HG02938 (cell line): ENCODE data around the gene ADARB2.
"Not testable (repeated sequence)": the region's sequence is repeated elsewhere in the genome, so short reads cannot be mapped to it uniquely, and the experiment has no call there.

Experiments used
- ATAC-seq: cut with Tn5 transposase; IDR thresholded peaks from one replicate; pipeline ENCODE4 v1.9.1; 2021; ENCODE audit warnings: mild to moderate bottlenecking, moderate library complexity; ENCODE audit not compliant: unreplicated experiment

Gene ADARB2

DNA sequence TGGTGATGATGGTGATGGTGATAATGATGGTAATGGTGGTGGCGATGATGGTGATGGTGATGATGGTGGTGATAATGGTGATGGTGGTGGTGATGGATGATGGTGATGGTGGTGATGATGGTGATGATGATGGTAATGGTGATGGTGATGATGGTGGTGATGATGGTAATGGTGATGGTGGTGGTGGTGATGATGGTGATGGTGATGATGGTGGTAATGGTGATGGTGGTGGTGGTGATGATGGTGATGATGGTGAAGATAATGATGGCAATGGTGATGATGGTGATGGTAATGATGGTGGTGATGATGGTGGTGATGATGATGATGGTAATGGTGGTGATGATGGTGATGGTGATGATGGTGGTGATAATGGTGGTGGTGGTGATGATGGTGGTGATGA, 517.5 kb downstream of the ADARB2 start:
- ATAC-seq: not testable (repeated sequence)

DNA sequence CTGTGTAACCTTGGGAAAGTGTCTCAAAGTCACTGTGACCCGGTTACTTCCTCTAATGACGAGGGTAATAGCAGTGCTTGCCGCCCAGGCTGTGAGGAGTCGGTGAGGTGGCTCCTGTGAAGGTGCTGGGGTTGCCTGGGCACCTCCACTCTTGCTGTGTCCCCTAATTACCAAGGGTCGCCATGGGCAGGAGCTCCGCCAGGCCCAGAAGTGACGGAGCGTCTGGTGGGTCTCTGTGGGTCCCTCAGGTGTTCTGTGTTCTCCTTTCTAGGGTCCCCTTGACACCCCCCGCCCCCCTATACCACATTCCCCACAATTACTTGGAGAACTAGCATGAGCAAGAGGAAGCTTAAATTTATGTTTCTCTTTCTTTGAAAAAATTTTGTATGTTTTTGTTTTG, 519.7 kb downstream of the ADARB2 start:
- ATAC-seq: no peak

DNA sequence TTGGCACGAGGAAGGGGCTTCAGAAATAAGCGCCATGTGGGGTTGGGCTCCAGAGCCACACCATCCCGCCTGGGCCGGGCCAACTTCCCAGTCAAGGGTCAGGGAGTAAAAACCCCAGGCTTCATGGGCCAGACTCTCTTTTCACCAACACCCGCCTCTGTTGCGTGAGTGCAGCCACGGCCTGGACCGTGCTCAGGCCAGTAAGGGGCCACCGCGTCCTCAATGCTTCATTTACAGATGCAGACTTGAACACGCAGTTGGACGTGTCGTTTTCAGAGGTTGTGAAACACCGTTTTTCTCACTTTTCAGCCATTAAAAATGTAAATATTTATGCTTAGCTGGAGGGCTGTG, 520.1 kb downstream of the ADARB2 start:
- no peak for ATAC-seq

DNA sequence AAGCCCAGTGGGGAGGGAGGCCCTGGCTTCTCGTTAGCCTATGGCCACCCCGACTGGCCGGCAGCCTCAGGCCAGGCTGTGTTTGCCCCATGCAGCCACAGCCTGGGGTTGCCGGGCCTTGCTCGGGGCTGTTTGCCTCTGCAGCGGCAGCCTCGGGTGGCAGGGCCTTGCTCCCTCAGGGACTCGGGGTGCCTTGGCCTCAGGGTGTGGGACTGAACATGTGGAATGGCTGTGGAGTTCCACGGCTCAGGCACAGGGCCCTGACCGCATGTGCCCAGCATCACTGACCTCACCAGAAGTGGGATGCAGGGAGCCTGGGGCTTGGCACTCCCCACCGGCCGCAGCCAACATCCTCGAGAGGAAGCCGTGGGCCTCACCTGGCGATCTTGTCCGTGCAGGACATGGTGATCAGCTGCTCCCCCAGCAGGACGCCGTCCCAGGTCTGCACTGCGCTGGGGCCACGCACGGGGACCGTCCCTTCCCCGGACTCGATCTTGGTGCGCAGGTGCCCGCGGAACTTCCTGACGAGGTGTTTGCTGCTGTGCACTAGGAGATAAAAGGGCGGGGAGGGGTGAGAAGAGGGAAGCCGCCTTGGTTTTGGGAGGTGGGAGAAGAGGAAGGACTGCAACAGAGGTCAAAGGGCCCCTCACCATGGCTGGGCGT, 520.6 kb downstream of the ADARB2 start:
- ATAC-seq: no peak

DNA sequence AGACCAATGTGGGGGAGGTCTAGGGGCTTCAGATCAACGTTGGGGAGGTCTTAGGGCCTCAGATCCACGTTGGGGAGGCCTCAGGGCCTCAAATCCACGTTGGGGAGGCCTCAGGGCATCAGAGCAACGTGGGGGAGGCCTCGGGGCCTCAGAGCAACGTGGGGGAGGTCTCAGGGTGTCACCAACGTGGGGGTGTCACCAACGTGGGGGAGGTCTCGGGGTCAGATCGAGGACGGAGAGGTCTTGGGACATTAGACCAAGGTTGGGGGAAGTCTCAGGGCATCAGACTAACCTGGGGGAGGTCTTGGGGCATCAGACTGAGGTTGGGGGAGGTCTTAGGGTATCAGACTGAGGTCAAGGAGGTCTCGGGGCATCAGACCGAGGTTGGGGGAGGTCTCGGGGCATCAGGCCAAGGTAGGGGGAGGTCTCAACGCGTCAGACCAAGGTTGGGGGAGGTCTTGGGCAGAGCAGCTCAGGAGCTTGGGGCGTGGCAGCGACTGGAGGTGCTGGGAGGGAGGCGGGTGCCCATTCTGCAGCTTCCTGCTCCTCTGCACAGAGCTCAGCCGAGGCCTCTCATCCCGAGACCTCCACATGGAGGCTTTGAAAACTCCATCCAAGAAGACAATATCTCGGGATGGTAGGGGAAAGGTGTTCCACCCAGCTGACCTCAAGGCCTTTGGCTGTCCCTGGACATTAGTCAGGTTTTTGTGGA, 521.3 kb downstream of the ADARB2 start:
- ATAC-seq: no peak

DNA sequence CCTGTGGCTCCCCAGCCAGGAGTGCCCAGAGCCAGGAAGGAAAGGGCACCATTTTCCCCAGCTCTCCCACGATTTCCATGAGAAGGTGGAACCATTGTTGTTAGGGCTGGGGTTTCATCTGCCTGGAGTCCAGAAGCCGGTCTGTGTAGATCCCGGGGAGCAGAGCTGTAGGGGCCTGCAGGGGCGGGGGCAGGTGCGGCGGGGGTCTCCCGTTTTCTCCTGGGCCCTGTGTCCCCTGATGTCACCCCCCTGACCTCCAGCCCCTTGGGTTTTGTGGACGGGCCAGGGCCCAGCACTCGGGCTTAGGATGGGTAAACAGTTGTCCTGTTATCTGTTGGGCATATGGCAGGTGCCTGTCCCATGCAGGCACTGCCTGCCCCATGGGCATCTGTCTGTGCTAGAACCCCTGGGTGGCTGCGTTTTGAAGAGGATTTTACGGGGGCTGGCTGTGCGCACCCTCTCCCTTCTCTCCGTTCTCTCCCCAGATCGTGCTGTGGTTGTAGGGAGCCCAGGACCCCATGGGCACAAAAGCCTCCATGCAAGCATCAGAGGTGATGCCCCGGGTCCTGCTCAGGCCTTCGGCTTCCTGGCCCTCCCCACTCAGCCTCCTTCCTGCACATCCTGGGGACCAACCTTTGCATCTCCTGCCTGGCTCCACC, 522.3 kb downstream of the ADARB2 start:
- ATAC-seq: no peak

DNA sequence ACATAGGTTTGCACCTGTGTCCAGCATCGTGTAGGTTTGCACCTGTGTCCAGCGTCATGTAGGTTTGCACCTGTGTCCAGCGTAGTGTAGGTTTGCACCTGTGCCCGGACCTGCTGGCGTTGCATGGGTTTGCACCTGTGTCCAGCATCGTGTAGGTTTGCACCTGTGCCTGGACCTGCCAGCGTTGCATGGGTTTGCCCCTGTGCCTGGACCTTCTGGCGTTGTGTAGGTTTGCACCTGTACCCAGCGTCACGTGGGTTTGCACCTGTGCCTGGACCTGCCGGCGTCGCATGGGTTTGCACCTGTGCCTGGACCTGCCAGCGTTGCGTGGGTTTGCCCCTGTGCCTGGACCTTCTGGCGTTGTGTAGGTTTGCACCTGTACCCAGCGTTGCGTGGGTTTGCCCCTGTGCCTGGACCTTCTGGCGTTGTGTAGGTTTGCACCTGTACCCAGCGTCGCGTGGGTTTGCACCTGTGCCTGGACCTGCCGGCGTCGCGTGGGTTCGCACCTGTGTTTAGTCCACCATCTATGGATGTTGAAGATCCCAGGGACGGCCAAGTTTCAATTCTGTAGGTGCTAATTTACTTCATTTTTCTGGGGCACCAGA, 523.2 kb downstream of the ADARB2 start:
- ATAC-seq: no peak

DNA sequence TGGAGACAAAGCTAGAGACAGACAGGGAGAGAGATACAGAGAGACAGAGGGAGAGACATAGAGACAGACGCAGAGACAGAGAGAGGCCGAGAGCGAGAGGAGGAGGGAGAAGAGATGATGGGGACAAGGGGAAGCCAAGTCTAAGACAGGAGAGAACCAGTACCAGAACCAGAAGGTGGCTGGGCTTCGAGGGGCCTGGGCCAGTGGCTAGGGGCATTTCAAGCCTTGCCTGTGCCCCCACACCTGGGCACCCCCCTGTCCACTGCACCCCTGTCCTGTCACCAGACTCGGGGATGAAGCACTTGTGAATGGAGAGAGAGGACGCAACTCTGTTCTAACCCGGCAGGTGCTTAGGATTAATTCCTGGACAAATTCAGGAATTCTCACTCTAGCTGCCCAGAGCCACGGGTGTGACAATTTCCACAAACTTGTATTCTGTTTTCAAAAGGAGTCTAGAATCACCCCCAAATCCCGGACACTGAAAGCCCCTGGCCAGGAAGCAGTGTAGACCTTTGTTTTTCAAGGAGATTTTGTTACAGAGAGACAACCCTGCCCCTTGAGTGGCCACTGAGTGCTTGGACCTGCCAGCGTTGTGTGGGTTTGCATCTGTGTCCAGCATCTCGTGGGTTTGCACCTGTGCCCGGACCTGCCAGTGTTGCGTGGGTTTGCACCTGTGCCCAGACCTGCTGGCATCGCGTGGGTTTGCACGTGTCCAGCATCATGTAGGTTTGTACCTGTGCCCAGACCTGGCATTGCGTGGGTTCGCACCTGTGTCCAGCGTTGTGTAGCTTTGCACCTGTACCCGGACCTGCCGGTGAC, 523.9 kb downstream of the ADARB2 start:
- no peak for ATAC-seq

DNA sequence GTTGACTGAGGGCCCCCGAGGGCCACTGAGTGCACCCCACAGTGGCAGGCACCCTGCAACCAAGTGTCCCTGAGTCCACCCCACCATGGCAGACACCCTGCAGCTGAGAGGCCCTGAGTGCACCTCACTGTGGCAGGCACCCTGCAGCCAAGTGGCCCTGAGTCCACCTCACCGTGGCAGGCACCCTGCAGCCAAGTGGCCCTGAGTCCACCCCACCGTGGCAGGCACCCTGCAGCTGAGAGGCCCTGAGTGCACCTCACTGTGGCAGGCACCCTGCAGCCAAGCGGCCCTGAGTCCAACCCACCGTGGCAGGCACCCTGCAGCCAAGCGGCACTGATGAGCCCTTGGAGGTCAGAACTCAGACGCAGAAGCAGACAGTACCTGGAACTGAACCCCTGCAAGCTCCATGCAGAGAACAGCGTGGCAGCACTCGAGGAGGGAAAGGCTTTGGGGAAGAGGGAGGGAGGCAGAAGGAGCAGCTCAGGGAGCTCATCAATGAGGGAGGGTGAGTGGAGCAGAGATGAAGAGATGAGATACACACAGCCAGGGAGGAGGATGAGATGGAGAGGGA, 524.7 kb downstream of the ADARB2 start:
- no peak for ATAC-seq

DNA sequence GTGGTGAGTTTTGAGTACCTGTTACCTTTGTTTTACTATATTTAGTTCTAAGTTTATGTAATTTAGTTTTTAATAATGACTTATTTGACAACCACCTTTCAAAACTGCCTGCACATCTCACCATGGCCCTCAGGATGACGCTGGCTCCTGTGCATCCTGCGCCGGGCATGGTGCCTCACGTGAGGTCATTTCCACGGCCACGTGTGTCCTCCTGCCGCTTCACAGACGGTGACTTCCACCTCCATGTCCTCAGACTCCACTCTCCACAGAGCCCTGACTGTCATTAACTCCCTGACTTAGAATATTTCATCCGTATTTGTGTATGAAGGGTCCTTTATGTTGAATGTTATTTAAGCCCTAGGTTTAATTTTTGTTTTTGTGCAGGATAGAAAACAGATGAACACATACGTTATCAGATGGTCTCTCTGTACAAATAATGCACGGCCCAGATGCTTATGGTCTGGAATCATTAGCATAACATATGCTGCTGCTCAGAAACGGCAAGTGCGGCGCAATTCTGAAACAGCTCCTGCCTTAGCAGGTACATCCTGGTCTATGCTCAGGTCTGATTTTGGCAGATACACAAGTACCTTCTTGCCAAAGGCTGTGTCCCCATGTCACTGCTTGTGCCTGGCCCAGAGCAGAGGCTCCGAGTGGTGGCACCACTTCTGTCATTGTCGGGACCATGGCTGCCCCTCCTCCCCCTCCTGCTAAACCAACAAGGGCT, 525.3 kb downstream of the ADARB2 start:
- ATAC-seq: no peak

DNA sequence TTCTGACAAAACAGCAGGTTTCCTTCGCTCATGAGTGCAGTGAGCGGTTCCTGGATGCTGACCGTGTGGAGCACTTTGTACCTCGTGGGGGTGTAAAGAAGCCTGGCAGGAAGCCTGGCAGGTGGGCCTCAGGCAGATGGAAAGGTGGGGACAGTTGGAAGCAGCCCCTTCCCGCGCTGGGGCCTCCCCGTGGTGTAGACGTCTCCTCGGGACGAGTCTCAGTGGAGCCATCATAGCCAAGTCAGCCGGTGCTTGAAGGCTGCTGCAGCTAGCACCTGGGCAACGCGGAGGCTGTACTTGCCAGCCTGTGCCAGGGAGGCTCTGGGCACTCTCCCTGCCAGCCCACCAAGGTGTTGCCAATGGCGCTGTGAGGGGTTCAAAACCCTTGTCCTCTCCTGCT, 526.7 kb downstream of the ADARB2 start:
- ATAC-seq: no peak

DNA sequence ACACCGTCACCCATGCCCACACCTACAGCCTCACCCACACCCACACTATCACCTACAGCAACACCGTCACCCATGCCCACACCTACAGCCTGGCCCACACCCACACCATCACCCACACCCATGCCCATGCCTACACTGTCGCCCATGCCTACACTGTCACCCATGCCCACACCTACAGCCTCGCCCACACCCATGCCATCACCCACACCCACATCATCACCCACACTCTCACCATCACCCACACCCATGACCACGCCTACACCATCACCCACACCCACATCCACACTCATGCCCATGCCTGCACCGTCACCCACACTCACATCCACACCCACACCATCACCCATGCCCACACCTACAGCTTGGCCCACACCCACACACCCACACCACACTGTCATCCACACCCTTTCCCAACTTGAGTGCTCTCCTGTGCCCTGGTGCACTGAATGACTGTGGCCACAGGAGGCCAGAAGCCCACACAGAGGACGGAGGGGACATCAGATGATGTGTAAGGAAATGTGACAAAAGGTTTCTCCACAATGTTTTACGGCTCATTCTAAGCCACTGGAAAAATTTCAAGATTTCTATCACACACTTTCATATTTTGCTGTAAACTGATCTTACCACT, 527.9 kb downstream of the ADARB2 start:
- ATAC-seq: no peak

DNA sequence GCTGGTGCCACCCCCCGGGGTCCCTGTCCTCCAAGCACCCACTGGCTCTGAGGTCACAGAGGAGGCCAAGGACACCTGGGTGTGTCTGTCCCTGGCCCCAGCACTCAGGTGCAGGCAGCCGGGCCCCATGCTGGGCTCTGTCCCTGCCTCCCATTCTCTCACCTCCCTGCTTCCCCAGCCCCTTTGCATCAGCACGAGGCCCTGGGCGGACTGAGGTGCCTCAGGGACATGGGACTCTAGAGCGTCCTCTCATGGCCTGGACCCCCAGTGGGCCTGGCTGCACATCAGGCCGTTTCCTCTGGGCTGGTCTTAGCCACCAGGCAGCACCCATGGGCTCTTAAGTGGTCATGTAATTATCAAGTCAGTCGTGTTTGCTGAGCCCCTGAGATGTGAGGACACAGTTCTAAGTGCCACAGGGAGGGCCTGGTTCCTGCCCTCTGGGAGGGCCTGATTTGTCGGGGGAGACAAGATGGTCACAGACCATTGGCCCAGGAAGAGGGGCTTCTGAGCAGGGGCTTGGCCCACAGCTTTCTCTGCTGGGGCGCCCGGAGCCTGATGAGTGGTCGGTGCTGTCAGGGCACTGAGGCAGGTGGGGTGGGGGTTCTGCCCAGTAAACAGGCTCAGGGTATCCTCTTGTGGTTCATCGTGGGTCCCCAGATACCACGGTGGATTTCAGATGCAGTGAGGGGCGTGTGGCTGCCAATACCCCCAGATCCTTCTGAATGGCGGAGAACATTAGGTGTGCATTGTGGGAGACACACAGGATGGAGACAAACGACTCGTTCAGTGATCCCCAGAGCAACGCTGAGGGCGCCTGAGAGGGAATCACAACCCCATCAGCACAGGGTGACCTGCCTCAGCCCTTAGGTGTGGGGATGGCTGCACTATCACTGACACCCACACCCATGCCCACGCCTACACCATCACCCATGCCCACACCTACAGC, 528.7 kb downstream of the ADARB2 start:
- no peak for ATAC-seq

DNA sequence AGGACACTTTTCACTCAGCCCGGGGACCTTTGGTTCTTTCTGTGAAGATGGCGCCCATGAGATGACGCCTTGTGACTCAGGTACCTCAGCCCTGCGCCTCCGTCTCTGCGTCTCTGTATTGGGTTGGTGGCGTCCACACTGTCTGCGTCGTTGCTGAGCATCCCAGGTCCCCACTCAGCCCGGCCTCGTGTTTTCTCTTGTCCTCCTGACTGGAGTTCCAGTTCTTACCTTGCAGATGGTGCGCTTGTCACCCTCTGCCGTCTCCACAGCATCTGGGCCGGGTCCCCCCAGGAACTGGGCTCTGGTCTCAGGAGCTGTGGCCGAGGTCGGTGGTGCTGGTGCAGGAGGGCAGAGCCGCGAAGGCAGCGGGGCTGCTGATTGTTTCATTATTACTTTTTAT, 530.7 kb downstream of the ADARB2 start:
- ATAC-seq: no peak

DNA sequence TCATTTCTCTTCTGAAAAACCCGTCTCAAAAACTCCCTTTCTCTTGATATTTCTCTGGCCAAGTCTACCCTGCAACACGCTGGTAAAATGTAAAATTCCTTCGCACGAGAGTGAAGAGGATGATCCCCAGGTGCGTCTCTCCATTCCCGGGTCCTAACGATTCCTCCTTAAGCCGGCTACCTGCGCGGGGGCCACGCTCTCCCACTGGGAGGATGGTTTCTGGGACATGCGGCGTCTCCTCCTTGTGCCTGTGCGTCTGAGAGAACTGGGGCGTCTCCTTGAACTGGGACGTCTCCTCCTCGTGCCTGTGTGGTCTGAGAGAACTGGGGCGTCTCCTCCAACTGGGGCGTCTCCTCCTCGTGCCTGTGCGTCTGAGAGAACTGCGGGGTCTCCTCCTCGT, 531.2 kb downstream of the ADARB2 start:
- ATAC-seq: no peak

DNA sequence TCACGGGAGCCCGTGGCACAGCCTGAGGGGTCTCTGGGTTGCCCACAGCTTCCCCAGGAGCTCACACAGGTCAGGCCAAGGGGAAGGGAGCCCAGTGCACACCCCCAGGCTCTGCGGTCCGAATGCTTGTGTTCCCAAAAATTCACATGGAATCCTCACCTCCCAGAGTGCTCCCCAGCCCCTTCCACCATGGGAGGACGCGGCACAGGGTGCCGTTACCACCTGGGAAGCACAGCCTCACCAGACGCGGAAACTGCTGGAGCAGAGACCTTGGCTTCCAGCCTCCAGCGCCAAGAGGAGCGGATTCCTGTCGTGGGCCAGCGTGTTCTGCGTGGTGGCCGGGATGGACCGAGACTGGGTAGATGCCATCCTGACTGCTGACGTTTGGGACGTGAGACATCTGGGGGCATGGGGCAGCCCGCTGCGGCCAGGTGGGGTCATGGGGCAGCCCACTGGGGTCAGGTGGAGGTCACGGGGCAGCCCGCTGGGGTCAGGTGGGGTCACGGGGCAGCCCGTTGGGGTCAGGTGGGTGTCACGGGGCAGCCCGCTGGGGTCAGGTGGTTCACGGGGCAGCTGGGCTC, 531.8 kb downstream of the ADARB2 start:
- no peak for ATAC-seq

DNA sequence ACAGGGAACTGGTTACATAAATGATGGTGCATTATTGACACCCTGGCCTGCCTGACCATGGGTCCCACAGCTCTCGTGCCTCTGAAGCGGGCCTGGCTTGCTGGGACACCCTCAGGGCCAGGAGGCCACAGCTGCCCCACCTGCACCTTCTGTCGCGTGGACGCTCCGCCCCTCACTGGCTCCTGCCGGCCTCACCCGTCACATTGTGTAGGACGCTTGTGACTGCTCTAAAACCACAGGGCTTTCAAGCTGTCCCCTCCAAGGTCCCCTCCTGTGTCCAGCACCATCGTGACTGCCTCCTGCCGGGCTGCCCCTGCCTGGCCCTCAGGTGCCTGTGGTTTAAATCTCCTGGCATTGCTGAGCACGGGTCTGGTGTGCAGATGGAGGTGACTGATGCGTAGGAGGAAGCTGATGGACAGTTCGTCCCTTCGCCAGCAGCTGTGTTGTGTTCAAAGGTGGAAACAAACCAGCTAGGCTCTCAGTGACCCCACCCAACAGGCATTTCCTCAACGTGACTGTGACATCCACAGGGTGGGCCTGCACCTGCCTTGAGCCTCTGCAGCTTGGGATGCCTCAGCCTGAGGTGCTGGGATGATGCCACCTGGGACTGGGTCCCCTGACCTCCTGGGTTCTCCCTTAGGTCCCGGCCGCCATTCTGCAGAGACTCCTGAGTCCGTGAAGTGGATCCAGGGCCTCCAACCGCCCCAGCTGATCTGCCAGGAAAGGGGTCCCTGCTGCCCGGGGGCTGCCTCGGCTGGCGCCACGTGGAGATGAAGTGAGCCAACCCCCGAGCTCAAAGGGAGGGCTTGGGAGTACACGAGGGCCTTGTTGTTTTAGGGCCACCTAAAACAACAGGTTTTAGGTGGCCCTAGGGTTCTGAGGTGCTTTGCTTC, 532.6 kb downstream of the ADARB2 start:
- no peak for ATAC-seq
